BLaER1 (cell line): ENCODE data around the gene DHRS4.

ENCODE experiments used
- H3K27ac ChIP-seq: shearing (Covaris generic); formaldehyde crosslinking; 2 replicates; pipeline ENCODE4 v1.8.1; 2022
- H3K27me3 ChIP-seq: shearing (Covaris generic); formaldehyde crosslinking; 2 replicates; pipeline ENCODE4 v1.8.1; 2022
- H3K36me3 ChIP-seq: shearing (Covaris generic); formaldehyde crosslinking; 2 replicates; pipeline ENCODE4 v1.8.1; 2022
- H3K4me1 ChIP-seq: shearing (Covaris generic); formaldehyde crosslinking; 2 replicates; pipeline ENCODE4 v1.8.1; 2022
- H3K4me2 ChIP-seq: shearing (Covaris generic); formaldehyde crosslinking; 2 replicates; pipeline ENCODE4 v1.8.1; 2022
- H3K4me3 ChIP-seq: shearing (Covaris generic); formaldehyde crosslinking; 2 replicates; pipeline ENCODE4 v1.8.1; 2022
- H3K9ac ChIP-seq: shearing (Covaris generic); formaldehyde crosslinking; 2 replicates; pipeline ENCODE4 v1.8.1; 2022
- H3K9me3 ChIP-seq: shearing (Covaris generic); formaldehyde crosslinking; 2 replicates; pipeline ENCODE4 v1.8.1; 2022
- H4K20me1 ChIP-seq: shearing (Covaris generic); formaldehyde crosslinking; 2 replicates; pipeline ENCODE4 v1.8.1; 2022
- Cebpa-rat ChIP-seq: shearing (Covaris generic); IDR thresholded peaks from 2 replicates; pipeline ENCODE4 v1.8.1; 2022

DHRS4 gene

GRCh38 chr14:23929822-23930294, 23.7 kb upstream of the DHRS4 start:
- Histone ChIP-seq H3K4me1 (no peaks in the 10 kb centered on the region), H3K4me3 (no peak overlapping the region), H3K27ac (no peak overlapping the region), H3K4me2 (no peak overlapping the region), H3K27me3 (no peaks in the 10 kb centered on the region), H3K36me3 (no peaks in the 10 kb centered on the region), H3K9me3 (no peaks in the 10 kb centered on the region), H4K20me1 (no peaks in the 10 kb centered on the region), H3K9ac (no peak overlapping the region)
- TF ChIP-seq Cebpa-rat = no peak

DNA sequence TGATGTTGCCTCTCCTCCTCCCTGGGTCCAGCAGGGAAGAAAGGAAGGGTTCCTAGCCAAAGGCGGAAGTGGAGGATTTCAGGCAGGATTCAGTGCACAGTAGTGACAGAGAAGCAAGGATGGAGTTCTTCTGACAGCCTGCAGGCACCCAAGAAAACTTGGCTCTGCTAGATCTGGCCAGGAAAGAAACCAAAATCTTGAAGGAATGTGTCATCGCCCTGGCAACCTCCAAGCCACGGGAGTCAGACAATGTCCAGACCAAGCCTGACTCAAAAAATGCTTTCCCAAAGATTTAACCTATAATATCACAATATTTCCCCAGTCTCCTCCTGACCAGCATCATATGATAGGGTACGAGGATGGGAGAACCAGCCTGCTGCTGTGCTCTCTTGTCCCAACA, 22.8 kb upstream of the DHRS4 start:
- Histone ChIP-seq H3K27ac (no peak overlapping the region), H3K9me3 (no peaks in the 10 kb centered on the region), H4K20me1 (no peaks in the 10 kb centered on the region), H3K4me2 (no peak overlapping the region), H3K36me3 (no peaks in the 10 kb centered on the region), H3K4me3 (no peak overlapping the region), H3K9ac (no peak overlapping the region), H3K27me3 (no peaks in the 10 kb centered on the region), H3K4me1 (no peaks in the 10 kb centered on the region)
- TF ChIP-seq Cebpa-rat = no peak

DNA sequence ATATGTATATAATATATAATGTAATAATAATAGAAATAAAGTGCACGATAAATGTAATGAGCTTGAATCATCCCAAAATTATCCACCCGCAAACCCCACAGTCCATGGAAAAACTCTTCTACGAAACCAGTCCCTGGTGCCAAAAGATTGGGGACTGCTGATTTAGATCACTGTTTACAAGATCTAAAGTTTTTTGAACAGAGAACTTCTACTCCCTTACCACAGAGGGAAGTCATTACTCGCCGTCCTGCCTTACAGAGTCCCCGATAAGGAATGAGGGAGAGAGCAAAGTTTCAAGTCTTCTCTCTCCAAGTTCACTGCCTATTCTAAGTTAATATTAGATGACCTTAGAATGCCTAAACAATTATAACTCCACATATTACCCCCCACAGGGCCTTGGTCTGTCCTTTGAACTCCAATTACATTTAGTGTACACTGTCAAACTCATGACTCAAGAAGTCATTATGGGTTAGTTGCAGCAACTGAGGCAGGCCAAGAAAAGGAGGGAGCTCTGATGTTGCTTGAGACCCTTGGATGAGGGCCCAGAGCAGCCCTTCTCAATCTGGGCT, 21.8 kb upstream of the DHRS4 start:
- Histone ChIP-seq H3K9ac (no peak overlapping the region), H3K4me3 (no peak overlapping the region), H3K4me2 (no peak overlapping the region)

GRCh38 chr14:23932639-23933038, 20.9 kb upstream of the DHRS4 start:
- TF ChIP-seq Cebpa-rat = no peak
- Histone ChIP-seq H4K20me1 (no peaks in the 10 kb centered on the region), H3K27me3 (no peaks in the 10 kb centered on the region), H3K27ac (no peak overlapping the region), H3K9me3 (no peaks in the 10 kb centered on the region), H3K4me2 (no peak overlapping the region), H3K4me1 (no peaks in the 10 kb centered on the region), H3K9ac (no peak overlapping the region), H3K4me3 (no peak overlapping the region), H3K36me3 (no peaks in the 10 kb centered on the region)

More for the DNA sequence above, 21.8 kb upstream of the DHRS4 start:
- H4K20me1 ChIP-seq = no peaks in the 10 kb centered on the region
- no peak overlapping the region for H3K27ac ChIP-seq
- no peaks in the 10 kb centered on the region for H3K4me1 ChIP-seq
- no peaks in the 10 kb centered on the region for H3K9me3 ChIP-seq
- TF ChIP-seq Cebpa-rat = no peak
- H3K27me3 ChIP-seq = no peaks in the 10 kb centered on the region
- H3K36me3 ChIP-seq = no peaks in the 10 kb centered on the region

DNA sequence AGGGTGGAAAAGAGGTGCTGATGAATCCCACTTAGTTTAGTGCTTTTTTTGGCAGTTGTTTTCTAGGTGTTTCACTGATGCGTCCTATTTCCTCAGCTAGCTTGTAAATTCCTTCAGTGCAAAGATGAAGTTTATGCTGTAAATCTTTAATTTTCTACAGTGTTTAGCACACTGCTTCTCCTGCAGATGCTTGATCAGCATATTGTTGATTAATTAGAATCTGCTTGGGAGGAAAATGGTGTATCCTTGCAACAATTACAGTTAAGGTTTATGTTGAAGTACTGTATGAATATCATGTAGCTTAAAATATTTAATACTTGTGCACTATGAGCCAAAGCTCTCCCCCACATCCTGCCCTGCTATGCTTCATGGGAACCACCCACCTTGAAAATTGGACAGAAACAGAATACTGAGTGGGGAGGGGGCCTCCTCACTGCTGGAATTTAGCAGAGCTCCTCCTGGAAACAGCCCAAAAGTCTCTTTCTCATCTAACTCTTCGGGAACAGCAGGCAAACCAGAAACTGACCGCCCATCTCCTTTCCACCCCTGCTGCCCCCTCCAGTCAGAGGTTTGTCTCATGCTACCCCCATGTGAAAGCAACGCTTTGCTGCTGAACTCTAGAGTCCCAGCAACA, 20.3 kb upstream of the DHRS4 start:
- TF ChIP-seq Cebpa-rat = no peak
- no peak overlapping the region for H3K27ac ChIP-seq

DNA sequence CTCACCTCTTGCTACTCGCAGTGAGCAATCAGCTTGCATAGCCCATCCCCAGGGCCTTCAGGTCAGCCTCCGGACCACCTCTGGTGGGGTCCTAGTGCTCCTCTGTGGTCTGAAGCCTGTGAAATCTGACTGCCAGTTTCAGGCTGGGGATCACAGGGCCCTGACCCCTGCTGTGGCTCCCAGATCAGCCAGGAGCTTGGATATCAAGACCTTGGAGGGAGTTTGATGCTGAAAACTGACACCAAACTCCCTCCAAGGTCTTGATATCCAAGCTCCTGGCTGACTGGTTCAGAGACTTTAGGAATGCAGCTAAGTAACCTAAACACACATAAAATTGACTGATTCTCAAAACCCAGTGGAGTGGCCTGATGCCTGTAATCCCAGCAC, 19.8 kb upstream of the DHRS4 start:
- Histone ChIP-seq H3K4me1 (no peaks in the 10 kb centered on the region), H3K9me3 (no peaks in the 10 kb centered on the region), H3K9ac (no peak overlapping the region), H3K36me3 (no peaks in the 10 kb centered on the region), H3K4me2 (no peak overlapping the region), H4K20me1 (no peaks in the 10 kb centered on the region), H3K27ac (no peak overlapping the region), H3K27me3 (no peaks in the 10 kb centered on the region), H3K4me3 (no peak overlapping the region)
- TF ChIP-seq Cebpa-rat = no peak

More for the DNA sequence above, 20.3 kb upstream of the DHRS4 start:
- no peaks in the 10 kb centered on the region for H3K27me3 ChIP-seq
- no peaks in the 10 kb centered on the region for H3K9me3 ChIP-seq
- no peaks in the 10 kb centered on the region for H3K4me1 ChIP-seq
- no peaks in the 10 kb centered on the region for H3K36me3 ChIP-seq
- no peak overlapping the region for H3K9ac ChIP-seq
- no peaks in the 10 kb centered on the region for H4K20me1 ChIP-seq
- H3K4me3 ChIP-seq = no peak overlapping the region
- no peak overlapping the region for H3K4me2 ChIP-seq

DNA sequence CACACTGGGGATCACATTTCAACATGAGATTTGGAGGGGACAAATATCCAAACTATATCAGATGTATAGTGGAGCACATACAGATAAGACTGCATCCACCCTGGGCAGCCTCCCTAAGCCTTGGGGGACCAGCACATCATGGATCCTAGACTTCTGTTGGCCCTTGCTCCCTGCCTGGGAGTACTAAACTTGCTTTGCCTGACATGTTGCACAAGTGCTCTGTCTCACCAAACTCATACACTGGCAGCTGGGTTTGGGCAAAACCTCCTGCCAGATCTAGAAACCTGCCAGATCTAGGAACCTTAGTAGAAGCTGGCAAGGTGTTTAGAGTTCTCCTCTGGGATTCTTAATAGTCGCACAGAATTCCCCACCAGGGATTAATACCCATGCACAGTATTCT, 18.4 kb upstream of the DHRS4 start:
- Histone ChIP-seq H3K27ac (no peak overlapping the region), H3K36me3 (peaks cover 4% of the 10 kb centered on the region; the same call in 1 of the 2 replicates), H4K20me1 (no peaks in the 10 kb centered on the region), H3K9ac (no peak overlapping the region), H3K4me2 (no peak overlapping the region), H3K9me3 (no peaks in the 10 kb centered on the region), H3K27me3 (no peaks in the 10 kb centered on the region), H3K4me1 (no peaks in the 10 kb centered on the region), H3K4me3 (no peak overlapping the region)
- no peak for TF ChIP-seq Cebpa-rat

GRCh38 chr14:23936084-23936829, 17.3 kb upstream of the DHRS4 start:
- H3K36me3 ChIP-seq = peaks cover 15% of the 10 kb centered on the region
- TF ChIP-seq Cebpa-rat = no peak
- no peak overlapping the region for H3K27ac ChIP-seq
- no peaks in the 10 kb centered on the region for H3K9me3 ChIP-seq
- H3K4me1 ChIP-seq = no peaks in the 10 kb centered on the region
- H3K27me3 ChIP-seq = no peaks in the 10 kb centered on the region
- H4K20me1 ChIP-seq = no peaks in the 10 kb centered on the region
- no peak overlapping the region for H3K4me2 ChIP-seq
- no peak overlapping the region for H3K9ac ChIP-seq
- no peak overlapping the region for H3K4me3 ChIP-seq

GRCh38 chr14:23937203-23937602, 16.4 kb upstream of the DHRS4 start:
- H3K9ac ChIP-seq = no peak overlapping the region
- H3K9me3 ChIP-seq = no peaks in the 10 kb centered on the region
- H3K27me3 ChIP-seq = no peaks in the 10 kb centered on the region
- no peaks in the 10 kb centered on the region for H4K20me1 ChIP-seq
- TF ChIP-seq Cebpa-rat = no peak
- peaks cover 16% of the 10 kb centered on the region for H3K36me3 ChIP-seq
- no peak overlapping the region for H3K4me2 ChIP-seq
- H3K4me1 ChIP-seq = no peaks in the 10 kb centered on the region
- no peak overlapping the region for H3K27ac ChIP-seq
- H3K4me3 ChIP-seq = no peak overlapping the region

DNA sequence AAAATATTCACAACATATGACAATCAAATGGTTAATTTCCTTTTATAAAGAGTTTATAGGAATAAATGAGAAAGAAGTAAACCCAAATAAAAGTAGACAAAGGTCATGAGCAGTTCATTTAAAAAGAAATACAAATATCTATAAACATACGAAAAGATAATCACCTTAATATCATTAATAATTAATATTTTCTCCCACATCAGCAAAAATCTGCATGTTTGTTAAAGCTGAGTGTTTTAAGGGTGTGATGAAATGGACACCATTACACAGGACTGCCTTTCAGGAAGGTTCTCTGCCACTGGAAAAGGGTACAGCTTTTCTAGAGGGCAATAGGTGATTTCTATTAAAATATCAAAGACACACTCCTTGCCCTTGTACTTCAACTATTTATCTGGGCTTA, 14.7 kb upstream of the DHRS4 start:
- H4K20me1 ChIP-seq = no peaks in the 10 kb centered on the region
- H3K4me2 ChIP-seq = no peak overlapping the region
- no peak overlapping the region for H3K4me3 ChIP-seq
- no peaks in the 10 kb centered on the region for H3K27me3 ChIP-seq
- H3K9ac ChIP-seq = no peak overlapping the region
- peaks cover 20% of the 10 kb centered on the region for H3K36me3 ChIP-seq
- TF ChIP-seq Cebpa-rat = no peak
- peaks cover 7% of the 10 kb centered on the region; the same call in 1 of the 2 replicates for H3K9me3 ChIP-seq
- H3K27ac ChIP-seq = no peak overlapping the region
- H3K4me1 ChIP-seq = no peaks in the 10 kb centered on the region
